ENCODE results near the gene NAA11. TPM values are rescaled to one million over a fixed set of nuclear protein-coding genes. Genes with fewer than 3 reads are reported as not detected.

Gene NAA11
- total RNA-seq = not detected

DNA sequence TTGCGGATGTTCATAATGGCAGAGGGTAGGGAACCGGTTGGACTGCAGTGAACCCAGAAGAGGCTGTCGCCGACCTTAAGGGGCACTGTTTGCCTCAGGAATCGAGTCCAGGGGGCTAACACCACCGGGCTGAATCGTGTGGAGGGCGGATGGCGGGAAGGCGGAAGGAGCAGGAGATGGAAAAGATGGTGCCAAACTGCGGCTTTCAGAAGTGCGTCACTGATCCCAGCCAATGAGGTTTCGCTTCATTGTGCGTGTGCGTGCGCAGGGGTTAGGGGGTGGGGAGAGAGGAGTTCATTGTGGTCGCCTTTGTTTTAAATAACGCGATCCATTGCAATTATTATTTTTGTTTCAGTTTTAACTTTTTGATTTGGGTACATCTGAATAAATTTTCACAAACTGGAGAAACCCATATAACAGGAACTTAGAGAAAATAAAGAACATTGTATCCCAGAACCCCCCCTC lies at the start of gene NAA11:
Gene NAA11, minus strand, starts transcription at position 198 of the 465 bp plus-strand sequence. Its CDS starts 184 bp downstream, at position 14.
- Mint-ChIP-seq H3K4me1 (no peaks in the 10 kb centered on the region), H3K27ac (no peak within 1 kb of the TSS), H3K36me3 (ENCODE audit: low read depth) (no peaks in the 10 kb centered on the region), H3K4me3 (no peak within 1 kb of the TSS), H3K27me3 (no peaks in the 10 kb centered on the region), H3K9me3 (no peaks in the 10 kb centered on the region)
- POLR2A ChIA-PET = no interaction called here
- CTCF ChIA-PET = no interaction called here
- DNase-seq = no peak

DNA sequence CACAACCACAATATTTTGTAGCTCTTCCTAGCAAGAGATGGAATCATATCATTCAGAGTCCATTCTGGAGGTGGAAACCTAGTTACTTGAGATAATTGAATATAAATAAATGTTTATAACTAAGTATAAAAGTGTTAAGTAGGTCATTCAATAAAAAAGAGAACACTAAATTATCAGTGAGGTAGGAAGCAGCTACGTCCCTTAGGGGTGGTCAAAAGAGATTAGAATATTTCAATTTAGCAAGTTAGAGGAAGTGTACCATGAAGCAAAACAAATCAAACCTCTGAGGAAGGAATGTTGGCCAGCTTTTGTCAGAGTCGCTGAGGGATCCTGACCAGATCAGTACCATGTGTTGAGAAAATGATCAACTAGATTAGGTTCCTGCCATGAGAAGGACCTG lies 44.2 kb upstream of the NAA11 start:
- H3K27ac Mint-ChIP-seq = no peak overlapping the region
- no peak overlapping the region for H3K4me3 Mint-ChIP-seq
- no peak for DNase-seq

DNA sequence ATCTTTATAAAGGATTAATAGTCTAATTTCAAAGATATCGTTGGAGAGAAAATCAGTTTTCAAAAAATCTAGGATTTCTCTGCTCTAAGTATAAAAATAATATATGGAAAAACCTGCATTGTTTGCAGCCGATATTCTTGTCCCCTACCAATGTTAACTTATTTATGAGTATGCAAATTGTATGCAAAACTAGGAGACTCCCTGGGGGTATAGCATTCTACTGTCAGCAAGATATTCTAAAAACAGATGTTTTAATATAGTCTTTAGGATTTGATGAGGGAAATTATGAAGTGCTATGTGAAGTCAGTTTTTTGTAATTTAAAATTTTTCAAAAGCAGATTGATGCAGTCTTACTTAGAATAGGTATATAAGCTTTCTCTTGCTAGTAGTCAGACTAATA lies 41.2 kb upstream of the NAA11 start:
- H3K36me3 Mint-ChIP-seq (ENCODE audit: low read depth) = no peaks in the 10 kb centered on the region
- no peaks in the 10 kb centered on the region for H3K9me3 Mint-ChIP-seq
- no peaks in the 10 kb centered on the region for H3K27me3 Mint-ChIP-seq
- H3K27ac Mint-ChIP-seq = no peak overlapping the region
- ChIA-PET POLR2A (no interaction called here), CTCF (interaction anchor here (1.0 kb wide), 1 partner anchor 18 kb away, joined by 3 read pairs; no protein-coding TSS in a partner anchor)
- H3K4me1 Mint-ChIP-seq = no peaks in the 10 kb centered on the region
- H3K4me3 Mint-ChIP-seq = no peak overlapping the region
- DNase-seq = no peak

More for the DNA sequence above, 44.2 kb upstream of the NAA11 start:
- Mint-ChIP-seq H3K4me1 (no peaks in the 10 kb centered on the region), H3K36me3 (ENCODE audit: low read depth) (no peaks in the 10 kb centered on the region), H3K27me3 (no peaks in the 10 kb centered on the region), H3K9me3 (no peaks in the 10 kb centered on the region)
- ChIA-PET CTCF (no interaction called here), POLR2A (no interaction called here)

DNA sequence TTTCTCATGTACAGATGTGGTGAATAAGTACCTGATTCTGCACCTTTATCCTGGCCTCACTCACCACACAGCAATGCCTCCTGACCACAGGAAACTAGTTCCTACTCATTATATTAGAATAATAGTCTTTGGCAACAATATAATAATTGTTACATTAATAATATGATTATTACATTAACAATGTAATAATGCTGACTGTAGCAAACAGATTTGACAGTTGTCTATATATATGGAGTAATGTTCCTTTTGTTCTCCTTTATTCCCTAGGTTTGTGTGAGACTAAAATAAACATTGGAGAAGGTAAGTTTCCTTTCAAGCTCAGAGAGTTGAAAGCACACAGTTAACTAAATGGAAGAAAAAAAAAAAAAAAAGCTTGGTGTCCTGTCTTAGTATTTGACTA lies 40.6 kb upstream of the NAA11 start:
- DNase-seq = no peak
- ChIA-PET POLR2A (interaction anchor here (0.6 kb wide), 1 partner anchor 252 kb away, joined by 4 read pairs; no protein-coding TSS in a partner anchor), CTCF (interaction anchor here (1.0 kb wide), 1 partner anchor 19 kb away, joined by 3 read pairs; no protein-coding TSS in a partner anchor)
- Mint-ChIP-seq H3K9me3 (no peaks in the 10 kb centered on the region), H3K27ac (no peak overlapping the region), H3K27me3 (no peaks in the 10 kb centered on the region), H3K4me1 (no peaks in the 10 kb centered on the region), H3K36me3 (ENCODE audit: low read depth) (no peaks in the 10 kb centered on the region), H3K4me3 (no peak overlapping the region)

DNA sequence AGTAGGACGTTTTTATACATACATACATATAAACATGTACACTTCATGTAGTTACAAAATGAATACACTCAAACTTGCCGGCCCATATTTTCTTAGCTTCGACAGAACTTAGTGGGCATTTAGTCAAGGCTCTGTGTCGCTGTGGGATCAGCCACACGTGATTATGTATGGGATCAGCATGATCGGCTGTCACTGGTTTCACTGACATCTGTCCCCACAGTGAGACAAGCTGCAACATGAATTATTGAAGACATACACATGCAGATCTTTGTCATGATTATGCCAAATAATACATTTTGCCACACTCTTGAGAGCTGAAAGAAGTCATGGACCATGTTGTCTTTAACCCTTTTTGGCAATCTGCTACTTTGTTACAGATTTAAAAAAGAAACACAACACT lies 38.2 kb upstream of the NAA11 start:
- POLR2A ChIA-PET = no interaction called here

DNA sequence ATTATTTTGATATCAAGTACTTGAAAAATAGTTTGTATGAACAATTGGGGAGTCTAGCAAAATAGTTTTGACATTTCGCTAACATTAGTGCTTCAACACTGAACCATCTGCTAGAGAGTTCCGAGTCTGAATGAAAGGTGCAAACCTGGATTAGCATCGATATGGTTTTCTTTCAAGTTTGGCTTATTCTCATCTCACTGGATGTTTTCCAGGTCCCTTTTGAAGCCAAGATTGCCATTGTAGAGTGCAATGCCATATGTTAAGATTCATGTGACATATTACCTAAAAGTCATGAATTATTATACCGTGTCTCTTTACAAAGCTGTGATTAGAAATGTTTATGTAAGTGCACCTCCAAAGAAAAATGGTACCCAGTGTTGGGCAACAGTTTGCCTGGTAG lies 36.8 kb upstream of the NAA11 start:
- Mint-ChIP-seq H3K27ac (no peak overlapping the region), H3K9me3 (no peaks in the 10 kb centered on the region), H3K27me3 (no peaks in the 10 kb centered on the region), H3K36me3 (ENCODE audit: low read depth) (no peaks in the 10 kb centered on the region), H3K4me1 (no peaks in the 10 kb centered on the region), H3K4me3 (no peak overlapping the region)
- no peak for DNase-seq
- ChIA-PET POLR2A (no interaction called here), CTCF (no interaction called here)

More for the DNA sequence above, 38.2 kb upstream of the NAA11 start:
- Mint-ChIP-seq H3K4me3 (no peak overlapping the region), H3K36me3 (ENCODE audit: low read depth) (no peaks in the 10 kb centered on the region), H3K4me1 (no peaks in the 10 kb centered on the region), H3K27ac (no peak overlapping the region), H3K9me3 (no peaks in the 10 kb centered on the region), H3K27me3 (no peaks in the 10 kb centered on the region)
- CTCF ChIA-PET = interaction anchor here (0.7 kb wide), 1 partner anchor 8 kb away, joined by 3 read pairs; no protein-coding TSS in a partner anchor
- no peak for DNase-seq

DNA sequence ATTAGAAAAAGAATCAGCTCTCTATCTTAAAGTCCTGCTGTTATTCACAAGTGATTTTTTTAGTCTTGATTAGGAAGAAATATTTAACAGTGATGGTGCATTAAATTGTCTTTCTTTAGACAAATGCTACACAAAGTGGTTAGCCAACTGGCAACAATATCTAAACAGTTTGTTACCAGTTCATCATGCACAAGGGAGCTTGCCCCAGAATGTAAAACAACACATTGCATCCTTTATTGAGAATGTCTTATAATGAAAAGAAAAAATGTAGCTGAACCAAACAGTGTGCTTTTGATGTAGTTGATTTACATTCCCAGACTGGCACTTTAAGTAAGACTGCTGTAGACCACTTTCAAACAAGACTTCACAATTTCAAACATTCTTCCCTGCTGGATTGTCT lies 34.1 kb upstream of the NAA11 start:
- H3K4me3 Mint-ChIP-seq = no peak overlapping the region
- no peaks in the 10 kb centered on the region for H3K36me3 Mint-ChIP-seq (ENCODE audit: low read depth)
- no peaks in the 10 kb centered on the region for H3K9me3 Mint-ChIP-seq
- POLR2A ChIA-PET = no interaction called here
- no peaks in the 10 kb centered on the region for H3K4me1 Mint-ChIP-seq
- H3K27me3 Mint-ChIP-seq = no peaks in the 10 kb centered on the region
- H3K27ac Mint-ChIP-seq = no peak overlapping the region
- CTCF ChIA-PET = no interaction called here
- DNase-seq = no peak

DNA sequence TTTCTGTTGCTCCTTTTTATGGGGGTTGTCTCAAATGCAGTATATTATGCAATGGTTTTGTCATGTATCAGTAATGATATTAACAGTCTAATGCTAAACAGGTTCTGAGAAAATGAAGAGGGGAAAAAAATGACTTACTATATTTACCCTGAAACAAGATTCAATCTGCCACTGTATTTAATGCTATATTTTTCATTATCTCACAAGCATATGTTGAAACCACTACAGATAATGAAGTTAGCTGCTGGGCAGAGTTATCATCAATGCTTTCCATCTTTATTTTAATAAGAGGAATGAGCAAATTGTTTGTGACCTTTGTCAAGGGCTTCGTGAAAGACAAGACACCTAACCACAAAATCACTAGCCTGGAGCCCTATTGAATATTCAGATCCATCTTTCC lies 32.6 kb upstream of the NAA11 start:
- DNase-seq = no peak
- CTCF ChIA-PET = no interaction called here
- Mint-ChIP-seq H3K4me3 (no peak overlapping the region), H3K4me1 (no peaks in the 10 kb centered on the region), H3K36me3 (ENCODE audit: low read depth) (no peaks in the 10 kb centered on the region), H3K9me3 (no peaks in the 10 kb centered on the region), H3K27me3 (no peaks in the 10 kb centered on the region), H3K27ac (no peak overlapping the region)
- POLR2A ChIA-PET = no interaction called here

DNA sequence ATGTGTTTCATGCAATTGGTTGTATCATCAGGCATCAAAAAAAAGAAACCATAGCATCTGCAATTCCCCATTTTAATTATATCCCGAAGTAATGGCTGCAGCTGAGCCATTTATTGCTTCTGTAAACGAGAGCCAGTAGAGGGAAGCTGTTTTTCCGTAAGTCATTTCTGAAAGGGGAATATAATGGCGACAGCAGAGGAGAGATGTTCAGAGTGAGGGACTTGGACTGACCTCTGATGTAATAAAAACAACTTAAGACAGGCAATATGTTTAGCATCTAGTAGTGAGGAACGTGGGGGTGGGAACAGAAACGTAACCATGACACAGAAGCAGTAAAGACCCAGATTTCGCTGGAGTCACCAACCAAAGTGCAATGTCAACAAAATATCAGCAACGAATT lies 31.5 kb upstream of the NAA11 start:
- Mint-ChIP-seq H3K36me3 (ENCODE audit: low read depth) (no peaks in the 10 kb centered on the region), H3K4me3 (no peak overlapping the region), H3K27me3 (no peaks in the 10 kb centered on the region), H3K9me3 (no peaks in the 10 kb centered on the region), H3K27ac (no peak overlapping the region), H3K4me1 (no peaks in the 10 kb centered on the region)
- DNase-seq = no peak
- ChIA-PET POLR2A (no interaction called here), CTCF (interaction anchor here (0.7 kb wide), 1 partner anchor 11 kb away, joined by 3 read pairs; no protein-coding TSS in a partner anchor)

DNA sequence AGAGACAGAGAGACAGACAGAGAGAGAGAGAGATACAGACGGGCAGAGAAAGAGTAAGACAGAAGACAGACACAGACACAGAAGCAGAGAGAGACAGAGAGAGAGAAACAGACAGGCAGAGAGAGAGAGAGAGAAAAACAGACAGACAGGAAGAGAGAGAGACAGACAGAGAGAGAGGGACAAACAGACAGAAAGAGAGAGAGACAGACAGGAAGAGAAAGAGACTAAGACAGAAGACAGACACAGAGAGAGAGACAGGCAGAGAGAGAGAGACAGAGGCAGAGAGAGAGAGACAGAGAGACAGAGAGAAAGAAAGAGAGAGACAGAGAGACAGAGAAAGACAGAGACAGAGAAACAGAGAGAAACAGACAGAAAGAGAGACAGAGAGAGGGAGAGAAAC lies 27.2 kb upstream of the NAA11 start:
- ChIA-PET CTCF (no interaction called here), POLR2A (no interaction called here)

DNA sequence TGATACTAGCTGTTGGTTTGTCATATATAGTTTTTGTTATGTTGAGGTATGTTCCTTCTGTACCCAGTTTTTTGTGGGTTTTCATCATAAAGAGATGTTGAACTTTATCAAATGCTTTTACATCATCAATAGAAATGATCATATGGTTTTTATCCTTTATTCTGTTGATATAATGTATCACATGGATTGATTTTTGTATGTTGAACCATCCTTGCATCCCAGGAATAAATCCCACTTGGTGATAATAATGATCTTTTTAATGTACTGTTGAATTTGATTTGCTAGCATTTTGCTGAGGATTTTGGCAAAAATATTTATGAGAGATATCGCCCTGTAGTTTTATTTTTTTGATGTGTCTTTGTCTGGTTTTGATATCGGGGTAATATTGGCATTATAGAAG lies 22.5 kb upstream of the NAA11 start:
- ChIA-PET CTCF (no interaction called here), POLR2A (no interaction called here)
- Mint-ChIP-seq H3K4me1 (no peaks in the 10 kb centered on the region), H3K4me3 (no peak overlapping the region), H3K27ac (no peak overlapping the region), H3K36me3 (ENCODE audit: low read depth) (no peaks in the 10 kb centered on the region), H3K9me3 (peaks cover 8% of the 10 kb centered on the region), H3K27me3 (no peaks in the 10 kb centered on the region)
- no peak for DNase-seq

More for the DNA sequence above, 27.2 kb upstream of the NAA11 start:
- no peak overlapping the region for H3K27ac Mint-ChIP-seq
- H3K4me1 Mint-ChIP-seq = no peaks in the 10 kb centered on the region
- peaks cover 5% of the 10 kb centered on the region for H3K9me3 Mint-ChIP-seq
- no peaks in the 10 kb centered on the region for H3K27me3 Mint-ChIP-seq
- no peaks in the 10 kb centered on the region for H3K36me3 Mint-ChIP-seq (ENCODE audit: low read depth)
- H3K4me3 Mint-ChIP-seq = no peak overlapping the region
- DNase-seq = no peak

DNA sequence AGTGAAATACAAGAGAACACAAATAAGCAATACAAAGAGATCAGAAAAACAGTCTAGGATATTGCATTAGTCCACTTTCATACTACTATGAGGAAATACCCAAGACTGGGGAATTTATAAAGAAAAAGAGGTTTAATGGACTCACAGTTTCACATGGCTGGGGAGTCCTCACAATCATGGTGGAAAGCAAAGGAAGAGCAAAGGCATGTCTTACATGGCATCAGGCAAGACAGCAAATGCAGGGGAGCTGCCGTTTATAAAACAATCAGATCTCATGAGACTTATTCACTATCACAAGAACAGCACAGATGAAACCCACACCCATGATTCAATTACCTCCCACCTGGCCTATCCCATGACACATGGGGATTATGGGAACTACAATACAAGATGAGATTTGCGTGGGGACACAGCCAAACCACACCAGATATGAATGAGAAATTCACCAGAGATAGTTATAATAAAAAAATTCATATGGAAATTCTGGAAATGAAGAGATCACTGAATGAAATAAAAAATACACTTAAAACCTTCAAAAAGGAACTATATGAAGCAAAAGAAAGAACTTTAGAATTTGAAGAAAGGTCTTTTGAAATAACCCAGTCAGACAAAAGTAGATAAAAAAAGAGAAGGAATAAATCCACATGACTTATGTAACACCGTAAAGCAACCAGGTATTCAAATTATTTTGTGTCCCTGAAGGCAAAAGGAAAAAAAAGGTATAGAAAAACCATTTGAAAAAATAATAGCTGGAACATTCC lies 16.2 kb upstream of the NAA11 start:
- Mint-ChIP-seq H3K9me3 (peaks cover 4% of the 10 kb centered on the region), H3K27ac (no peak overlapping the region), H3K27me3 (no peaks in the 10 kb centered on the region), H3K4me1 (no peaks in the 10 kb centered on the region), H3K36me3 (ENCODE audit: low read depth) (no peaks in the 10 kb centered on the region), H3K4me3 (no peak overlapping the region)
- CTCF ChIA-PET = no interaction called here
- POLR2A ChIA-PET = no interaction called here
- no peak for DNase-seq

DNA sequence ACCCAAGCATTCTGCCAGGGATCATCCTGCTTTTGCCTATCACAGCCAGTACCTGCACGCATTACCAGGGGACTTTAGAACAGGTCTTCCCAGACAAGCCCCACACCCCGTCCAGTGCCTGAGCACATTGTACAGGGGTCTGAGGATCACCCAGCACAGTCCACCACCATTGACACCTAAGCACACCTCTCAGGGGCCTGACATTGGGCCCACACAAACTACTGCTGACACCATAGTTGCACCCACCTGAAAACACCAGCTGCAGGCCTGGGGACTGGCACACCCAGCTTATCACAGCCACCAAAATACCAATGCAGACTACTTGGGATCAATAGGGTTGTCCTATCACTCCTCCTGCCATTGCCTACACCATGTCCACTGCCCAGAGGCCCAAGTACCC lies 14.7 kb upstream of the NAA11 start:
- ChIA-PET CTCF (no interaction called here), POLR2A (no interaction called here)
- H3K27ac Mint-ChIP-seq = no peak overlapping the region

DNA sequence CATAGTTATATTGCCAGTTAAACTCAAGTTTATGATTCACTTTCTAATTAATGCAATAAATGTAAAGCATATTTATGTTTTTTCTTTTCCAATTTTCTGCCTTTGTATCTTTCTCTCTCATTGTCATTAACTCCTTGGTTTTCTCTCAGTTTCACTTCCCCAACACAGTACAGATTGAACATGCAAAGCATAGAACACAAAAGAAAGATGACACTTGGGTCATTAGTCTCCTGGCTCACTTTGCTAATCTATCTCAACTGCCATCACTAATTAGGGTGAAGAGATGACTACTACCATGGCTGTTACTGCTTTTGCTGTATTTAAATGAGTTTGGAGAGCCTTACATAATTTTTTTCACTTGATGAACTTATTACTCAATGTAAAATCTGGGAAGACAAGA lies 12.3 kb upstream of the NAA11 start:
- H3K27ac Mint-ChIP-seq = no peak overlapping the region
- H3K9me3 Mint-ChIP-seq = peaks cover 2% of the 10 kb centered on the region
- DNase-seq = no peak
- H3K36me3 Mint-ChIP-seq (ENCODE audit: low read depth) = no peaks in the 10 kb centered on the region
- no peak overlapping the region for H3K4me3 Mint-ChIP-seq
- POLR2A ChIA-PET = no interaction called here
- no peaks in the 10 kb centered on the region for H3K4me1 Mint-ChIP-seq
- CTCF ChIA-PET = no interaction called here
- H3K27me3 Mint-ChIP-seq = no peaks in the 10 kb centered on the region

More for the DNA sequence above, 14.7 kb upstream of the NAA11 start:
- Mint-ChIP-seq H3K27me3 (no peaks in the 10 kb centered on the region), H3K9me3 (peaks cover 4% of the 10 kb centered on the region), H3K4me3 (no peak overlapping the region), H3K36me3 (ENCODE audit: low read depth) (no peaks in the 10 kb centered on the region), H3K4me1 (no peaks in the 10 kb centered on the region)
- DNase-seq = no peak
